H1 (cell line): ENCODE results near the gene NTRK2. TPM values are rescaled to one million over a fixed set of nuclear protein-coding genes. Genes with fewer than 3 reads are reported as not detected.

Source experiments
- CTCF ChIP-seq, 3 experiments: IDR thresholded peaks; 1 replicate in 2 of 3; 2 replicates in 1 of 3; pipeline versions ENCODE4 v1.5.1 to v1.6.1; 2011; ENCODE audit warnings: low read length in 3 of 3, mild to moderate bottlenecking in 3 of 3, inconsistent platforms in 2 of 3, low read depth in 1 of 3, moderate library complexity in 1 of 3; ENCODE audit not compliant: insufficient read depth in 1 of 3; ENCODE audit errors: control extremely low read depth in 1 of 3
- GTF2F1 ChIP-seq: IDR thresholded peaks from 2 replicates; pipeline ENCODE4 v1.6.1; 2012; ENCODE audit warnings: low read depth, low read length, improper control_type of control experiment, borderline replicate concordance
- RXRA ChIP-seq: IDR thresholded peaks from 2 replicates; pipeline ENCODE4 v1.6.1; 2011; ENCODE audit warnings: low read depth, mild to moderate bottlenecking, low read length, moderate library complexity; ENCODE audit not compliant: insufficient read depth
- SIX5 ChIP-seq: IDR thresholded peaks from 2 replicates; pipeline ENCODE4 v1.6.1; 2011; ENCODE audit warnings: mild to moderate bottlenecking, low read depth, low read length
- polyA plus RNA-seq, 7 experiments: library from polyadenylated mRNA; depleted of rRNA in 3 of 7; stranded (reverse) in 5 of 7; unstranded in 2 of 7; fragments of >200 nt in 5 of 7; fragments of 200-250 nt in 2 of 7; gene quantifications; 1 replicate in 5 of 7; 2 replicates in 1 of 7; 4 replicates in 1 of 7; pipeline versions ENCODE4 v1.2.1 to v1.2.3, GENCODE V29; 2011 to 2013; ENCODE audit warnings: missing spikeins in 2 of 7, mixed read lengths in 2 of 7
- total RNA-seq: library from RNA; stranded (reverse); fragmentation: NEBNext Ultra II Directional; extraction: Animal tissue kit (Norgen Biotek cat#: 25700); gene quantifications from 2 replicates; pipeline ENCODE4 v1.2.1, GENCODE V29; 2021

Gene NTRK2
- total and polyA plus RNA-seq, 2 of the 8 experiments (the other 6 are each of a cell fraction or from before 2014, with no cell fraction given), result 0.03 to 0.04 TPM

- TF ChIP-seq CTCF (IDR thresholded peaks at IDR 0.05; ENCODE audit: control extremely low read depth in 1 of 3, insufficient read depth in 1 of 3, low read depth in 1 of 3, low read length in 3 of 3) (no peak), GTF2F1 (no peak), RXRA (no peak), SIX5 (no peak)
Measured at GRCh38 chr9:84991514-84991870, 322.0 kb downstream of the NTRK2 start (continued).
